ENCODE results near the gene NOTCH1. TPM values are rescaled to one million over a fixed set of nuclear protein-coding genes. Genes with fewer than 3 reads are reported as not detected.

NOTCH1 gene
- total RNA-seq, 1 donor from 2014 or later = 34.1 TPM

Small RNA genes lying within 50 kb of the gene (microRNA-seq; reads per million reads assigned to microRNA genes)
- gene MIR4673 (0.82 reads per million), gene MIR4674 (not detected)

Other genes with a start within 250 kb of the NOTCH1 start
- gene CCDC187, start 242.0 kb downstream of the NOTCH1 start, total RNA-seq = 0.09 TPM in 1 of 2 replicates, not detected in the other
- gene GPSM1, start 218.5 kb downstream of the NOTCH1 start, total RNA-seq = 52.6 and 59.4 TPM in 2 replicates
- 14.0 and 17.4 TPM in 2 replicates for gene DNLZ, start 182.3 kb downstream of the NOTCH1 start, total RNA-seq
- 2.7 and 4.2 TPM in 2 replicates for gene CARD9, start 172.4 kb downstream of the NOTCH1 start, total RNA-seq
- 13.8 and 18.6 TPM in 2 replicates for gene SNAPC4, start 145.9 kb downstream of the NOTCH1 start, total RNA-seq
- gene ENTR1, start 135.4 kb downstream of the NOTCH1 start, total RNA-seq = 71.5 and 71.7 TPM in 2 replicates
- 91.6 and 94.4 TPM in 2 replicates for gene PMPCA, start 135.4 kb downstream of the NOTCH1 start, total RNA-seq
- gene INPP5E, start 106.2 kb downstream of the NOTCH1 start, total RNA-seq = 12.6 and 13.2 TPM in 2 replicates
- gene SEC16A, start 63.0 kb downstream of the NOTCH1 start, total RNA-seq = 94.5 and 103 TPM in 2 replicates
- 12.3 and 15.5 TPM in 2 replicates for gene EGFL7, start 116.9 kb upstream of the NOTCH1 start, total RNA-seq
- gene AGPAT2, start 141.4 kb upstream of the NOTCH1 start, total RNA-seq = 30.8 and 38.0 TPM in 2 replicates
- 22.4 and 23.2 TPM in 2 replicates for gene DIPK1B, start 166.5 kb upstream of the NOTCH1 start, total RNA-seq
- gene LCN10, start 196.9 kb upstream of the NOTCH1 start, total RNA-seq = not detected in 2 replicates
- not detected in 2 replicates for gene LCN6, start 202.5 kb upstream of the NOTCH1 start, total RNA-seq
- gene LCN8, start 212.2 kb upstream of the NOTCH1 start, total RNA-seq = not detected in 2 replicates
- gene LCN15, start 218.5 kb upstream of the NOTCH1 start, total RNA-seq = not detected in 2 replicates
- gene TMEM141, start 245.3 kb upstream of the NOTCH1 start, total RNA-seq = 40.8 and 46.4 TPM in 2 replicates